Small intestine (tissue), 7 donors: ENCODE measurements around the gene EFL1. TPM values are rescaled to one million over a fixed set of nuclear protein-coding genes. Genes with fewer than 3 reads are reported as not detected.

Experiments
- DNase-seq, 2 donors: peaks; one replicate each; pipeline versions ENCODE4 v3.0.0 to v3.0.0-alpha.2; 2013
- FAIRE-seq: peaks from 2 replicates; lab custom pipeline; 2012; peaks lifted over from hg19 to GRCh38; lab: Jason Lieb, UNC
- H3K27ac ChIP-seq, 3 donors: one replicate each; pipeline ENCODE4 v1.5.1; 2013; ENCODE audit warnings: low read length in 2 of 3, mild to moderate bottlenecking in 2 of 3, control low read depth in 1 of 3, inconsistent platforms in 1 of 3, low read depth in 1 of 3, moderate library complexity in 1 of 3
- H3K27me3 ChIP-seq, 3 donors: one replicate each; pipeline ENCODE4 v1.6.1; 2013; ENCODE audit warnings: low read length in 3 of 3, inconsistent platforms in 1 of 3; ENCODE audit not compliant: control insufficient read depth in 3 of 3, insufficient read depth in 3 of 3
- H3K36me3 ChIP-seq, 3 donors: one replicate each; pipeline ENCODE4 v1.6.1; 2013; ENCODE audit warnings: low read length in 3 of 3, inconsistent platforms in 1 of 3, low read depth in 1 of 3, mild to moderate bottlenecking in 1 of 3, moderate library complexity in 1 of 3; ENCODE audit not compliant: control insufficient read depth in 3 of 3, insufficient read depth in 2 of 3
- H3K4me1 ChIP-seq, 3 donors: one replicate each; pipeline ENCODE4 v1.6.1; 2013; ENCODE audit warnings: low read length in 2 of 3, inconsistent platforms in 1 of 3, low read depth in 1 of 3, mild to moderate bottlenecking in 1 of 3, moderate library complexity in 1 of 3; ENCODE audit not compliant: control insufficient read depth in 3 of 3, insufficient read depth in 2 of 3
- H3K4me3 ChIP-seq, 3 donors: one replicate each; pipeline ENCODE4 v1.5.1; 2013; ENCODE audit warnings: low read length in 3 of 3, control low read depth in 1 of 3, inconsistent platforms in 1 of 3, low read depth in 1 of 3, mild to moderate bottlenecking in 1 of 3, moderate library complexity in 1 of 3
- H3K9me3 ChIP-seq, 2 donors: one replicate each; pipeline ENCODE4 v1.6.1; 2013; ENCODE audit warnings: low read depth in 1 of 2, low read length in 1 of 2; ENCODE audit not compliant: control insufficient read depth in 2 of 2, insufficient read depth in 1 of 2
- WGBS, 3 donors: extraction: QIAGEN DNeasy Blood & Tissue Kit; methylation state at CpG; one replicate each; pipeline ENCODE4 v1.1.7; 2013; 5-methylcytosine and 5-hydroxymethylcytosine counted together
- polyA plus RNA-seq, 4 donors: library from polyadenylated mRNA; stranded (reverse) in 3 of 4; unstranded in 1 of 4; fragments of 200-250 nt in 3 of 4; fragments of 120-200 nt in 1 of 4; gene quantifications; one replicate each; pipeline versions ENCODE4 v1.2.1 to v1.2.3, GENCODE V29; 2013
- donor health status: healthy with polysubstance abuse.
- donor health status: control.
- donor health status: control.
- donor health status: Bipolar disorder and iron deficiency.
- donor health status: healthy.

EFL1 gene
- polyA plus RNA-seq, 4 donors, result 11.6 to 25.2 (median 13.4) TPM

- Histone ChIP-seq H3K36me3 (peaks cover 6 to 23% (median 9%) of the 10 kb centered on the region in 3 donors), H3K27ac (no peak overlapping the region), H3K9me3 (no peaks in the 10 kb centered on the region), H3K4me3 (no peak overlapping the region), H3K4me1 (no peaks in the 10 kb centered on the region), H3K27me3 (no peaks in the 10 kb centered on the region)
- DNase-seq (no peak), FAIRE-seq (no peak)
- WGBS, 3 donors, result 96% methylated on average over 3 of the region's 3 CpGs
Measured at GRCh38 chr15:82137261-82137660, 125.3 kb downstream of the EFL1 start.

GRCh38 chr15:82136120-82136519, 126.4 kb downstream of the EFL1 start:
- 95 to 97% (median 96%) methylated on average over 3 of the region's 3 CpGs for WGBS, 3 donors

GRCh38 chr15:82135638-82136037, 126.9 kb downstream of the EFL1 start:
- 94 to 99% (median 97%) methylated on average over 3 of the region's 3 CpGs for WGBS, 3 donors
- Histone ChIP-seq H3K4me1 (no peaks in the 10 kb centered on the region), H3K27ac (no peak overlapping the region), H3K9me3 (no peaks in the 10 kb centered on the region), H3K4me3 (no peak overlapping the region), H3K27me3 (no peaks in the 10 kb centered on the region), H3K36me3 (peaks cover 8 to 26% (median 9%) of the 10 kb centered on the region in 3 donors)
- DNase-seq (no peak), FAIRE-seq (no peak)

More at GRCh38 chr15:82136120-82136519, 126.4 kb downstream of the EFL1 start:
- DNase-seq (no peak), FAIRE-seq (no peak)
- Histone ChIP-seq H3K27me3 (no peaks in the 10 kb centered on the region), H3K36me3 (peaks cover 5 to 26% (median 9%) of the 10 kb centered on the region in 3 donors), H3K27ac (no peak overlapping the region), H3K9me3 (no peaks in the 10 kb centered on the region), H3K4me1 (no peaks in the 10 kb centered on the region), H3K4me3 (no peak overlapping the region)

GRCh38 chr15:82134461-82134860, 128.1 kb downstream of the EFL1 start:
- Histone ChIP-seq H3K9me3 (no peaks in the 10 kb centered on the region), H3K27ac (no peak overlapping the region), H3K4me1 (peaks cover 0 to 3% (median 0%) of the 10 kb centered on the region in 3 donors), H3K27me3 (no peaks in the 10 kb centered on the region), H3K36me3 (peaks cover 9 to 26% (median 12%) of the 10 kb centered on the region in 3 donors), H3K4me3 (no peak overlapping the region)
- no peak for DNase-seq
- no peak for FAIRE-seq
- 95 to 98% (median 96%) methylated on average over 3 of the region's 3 CpGs for WGBS, 3 donors

- Histone ChIP-seq H3K27me3 (no peaks in the 10 kb centered on the region), H3K27ac (no peak overlapping the region)
- FAIRE-seq, result no peak
Measured at GRCh38 chr15:82133251-82133650, 129.3 kb downstream of the EFL1 start.

GRCh38 chr15:82132742-82133141, 129.8 kb downstream of the EFL1 start:
- DNase-seq (no peak), FAIRE-seq (no peak)
- H3K4me1 ChIP-seq, result peaks cover 0 to 3% (median 0%) of the 10 kb centered on the region in 3 donors
- H3K27ac ChIP-seq, result no peak overlapping the region
- 92 to 97% (median 95%) methylated on average over 2 of the region's 2 CpGs for WGBS, 3 donors
- H3K36me3 ChIP-seq, result peaks cover 7 to 20% (median 12%) of the 10 kb centered on the region in 3 donors
- no peak overlapping the region for H3K4me3 ChIP-seq
- no peaks in the 10 kb centered on the region for H3K9me3 ChIP-seq
- H3K27me3 ChIP-seq, result no peaks in the 10 kb centered on the region

More at GRCh38 chr15:82133251-82133650, 129.3 kb downstream of the EFL1 start:
- 97 to 100% (median 99%) methylated on average over 1 of the region's 1 CpG for WGBS, 3 donors
- DNase-seq, result no peak
- Histone ChIP-seq H3K4me1 (peaks cover 0 to 3% (median 0%) of the 10 kb centered on the region in 3 donors), H3K36me3 (peaks cover 9 to 22% (median 12%) of the 10 kb centered on the region in 3 donors), H3K9me3 (no peaks in the 10 kb centered on the region), H3K4me3 (no peak overlapping the region)

- no peaks in the 10 kb centered on the region for H3K27me3 ChIP-seq
- no peak overlapping the region for H3K4me3 ChIP-seq
- H3K36me3 ChIP-seq, result peaks cover 7 to 18% (median 12%) of the 10 kb centered on the region in 3 donors
- no peak overlapping the region for H3K27ac ChIP-seq
- no peak for FAIRE-seq
- H3K4me1 ChIP-seq, result peaks cover 0 to 5% (median 0%) of the 10 kb centered on the region in 3 donors
- DNase-seq, result no peak
- no peaks in the 10 kb centered on the region for H3K9me3 ChIP-seq
- 91 to 93% (median 93%) methylated on average over 6 of the region's 6 CpGs for WGBS, 3 donors
Measured at GRCh38 chr15:82132096-82132495, 130.4 kb downstream of the EFL1 start.

GRCh38 chr15:82130248-82130647, 132.3 kb downstream of the EFL1 start:
- no peak for DNase-seq
- Histone ChIP-seq H3K4me1 (peaks cover 0 to 10% (median 0%) of the 10 kb centered on the region in 3 donors), H3K9me3 (no peaks in the 10 kb centered on the region), H3K27me3 (no peaks in the 10 kb centered on the region), H3K27ac (no peak overlapping the region), H3K36me3 (peaks cover 7 to 15% (median 10%) of the 10 kb centered on the region in 3 donors), H3K4me3 (no peak overlapping the region)
- FAIRE-seq, result no peak
- WGBS, 3 donors, result 64 to 95% (median 89%) methylated on average over 4 of the region's 4 CpGs

GRCh38 chr15:82129761-82130160, 132.8 kb downstream of the EFL1 start:
- Histone ChIP-seq H3K9me3 (no peaks in the 10 kb centered on the region), H3K4me1 (peaks cover 0 to 10% (median 0%) of the 10 kb centered on the region in 3 donors), H3K36me3 (peaks cover 7 to 19% (median 10%) of the 10 kb centered on the region in 3 donors), H3K27ac (peak overlapping the region in 1 of 3 donors; percentile 42), H3K27me3 (no peaks in the 10 kb centered on the region), H3K4me3 (no peak overlapping the region)
- 65 to 81% (median 74%) methylated on average over 5 of the region's 5 CpGs for WGBS, 3 donors
- no peak for DNase-seq
- no peak for FAIRE-seq
